ENCODE measurements around the gene ZNF518B.

The ZNF518B gene

DNA sequence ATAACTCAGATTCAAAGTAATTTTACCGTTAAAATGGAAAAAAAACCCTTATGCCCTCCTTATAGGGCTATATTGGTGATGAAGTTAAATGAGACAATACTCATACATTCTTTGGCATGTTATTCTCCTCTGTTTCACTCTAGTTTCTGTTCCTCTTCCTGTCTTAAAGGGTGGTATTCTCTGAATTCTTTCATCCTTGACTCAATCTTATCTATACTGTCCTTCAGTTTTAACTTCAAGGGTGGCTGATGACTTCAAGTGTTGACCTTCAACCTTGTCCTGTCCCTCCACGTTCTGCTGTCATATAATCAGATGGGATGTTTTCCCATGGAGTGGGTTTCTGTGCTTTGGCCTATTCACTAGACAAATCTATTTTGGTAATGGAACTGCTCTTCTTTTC lies 44.0 kb downstream of the ZNF518B start:
- TF ChIP-seq SIN3A (IDR thresholded peaks at IDR 0.05; ENCODE audit: borderline replicate concordance, insufficient read depth, low read length) (no peak), TAF1 (IDR thresholded peaks at IDR 0.05; ENCODE audit: borderline replicate concordance, insufficient read depth, low read length) (no peak), FOXP2 (optimal IDR thresholded peaks at IDR 0.05; ENCODE audit: borderline replicate concordance, extremely low read depth, extremely low read length, insufficient read depth) (no peak), POLR2AphosphoS5 (IDR thresholded peaks at IDR 0.05; ENCODE audit: low read depth, low read length) (no peak)
- TF ChIP-seq, protein P1, sequence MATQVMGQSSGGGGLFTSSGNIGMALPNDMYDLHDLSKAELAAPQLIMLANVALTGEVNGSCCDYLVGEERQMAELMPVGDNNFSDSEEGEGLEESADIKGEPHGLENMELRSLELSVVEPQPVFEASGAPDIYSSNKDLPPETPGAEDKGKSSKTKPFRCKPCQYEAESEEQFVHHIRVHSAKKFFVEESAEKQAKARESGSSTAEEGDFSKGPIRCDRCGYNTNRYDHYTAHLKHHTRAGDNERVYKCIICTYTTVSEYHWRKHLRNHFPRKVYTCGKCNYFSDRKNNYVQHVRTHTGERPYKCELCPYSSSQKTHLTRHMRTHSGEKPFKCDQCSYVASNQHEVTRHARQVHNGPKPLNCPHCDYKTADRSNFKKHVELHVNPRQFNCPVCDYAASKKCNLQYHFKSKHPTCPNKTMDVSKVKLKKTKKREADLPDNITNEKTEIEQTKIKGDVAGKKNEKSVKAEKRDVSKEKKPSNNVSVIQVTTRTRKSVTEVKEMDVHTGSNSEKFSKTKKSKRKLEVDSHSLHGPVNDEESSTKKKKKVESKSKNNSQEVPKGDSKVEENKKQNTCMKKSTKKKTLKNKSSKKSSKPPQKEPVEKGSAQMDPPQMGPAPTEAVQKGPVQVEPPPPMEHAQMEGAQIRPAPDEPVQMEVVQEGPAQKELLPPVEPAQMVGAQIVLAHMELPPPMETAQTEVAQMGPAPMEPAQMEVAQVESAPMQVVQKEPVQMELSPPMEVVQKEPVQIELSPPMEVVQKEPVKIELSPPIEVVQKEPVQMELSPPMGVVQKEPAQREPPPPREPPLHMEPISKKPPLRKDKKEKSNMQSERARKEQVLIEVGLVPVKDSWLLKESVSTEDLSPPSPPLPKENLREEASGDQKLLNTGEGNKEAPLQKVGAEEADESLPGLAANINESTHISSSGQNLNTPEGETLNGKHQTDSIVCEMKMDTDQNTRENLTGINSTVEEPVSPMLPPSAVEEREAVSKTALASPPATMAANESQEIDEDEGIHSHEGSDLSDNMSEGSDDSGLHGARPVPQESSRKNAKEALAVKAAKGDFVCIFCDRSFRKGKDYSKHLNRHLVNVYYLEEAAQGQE (IDR thresholded peaks at IDR 0.05; ENCODE audit: insufficient read depth in 1 of 2, low read depth in 2 of 2, low read length in 2 of 2), result no peak

DNA sequence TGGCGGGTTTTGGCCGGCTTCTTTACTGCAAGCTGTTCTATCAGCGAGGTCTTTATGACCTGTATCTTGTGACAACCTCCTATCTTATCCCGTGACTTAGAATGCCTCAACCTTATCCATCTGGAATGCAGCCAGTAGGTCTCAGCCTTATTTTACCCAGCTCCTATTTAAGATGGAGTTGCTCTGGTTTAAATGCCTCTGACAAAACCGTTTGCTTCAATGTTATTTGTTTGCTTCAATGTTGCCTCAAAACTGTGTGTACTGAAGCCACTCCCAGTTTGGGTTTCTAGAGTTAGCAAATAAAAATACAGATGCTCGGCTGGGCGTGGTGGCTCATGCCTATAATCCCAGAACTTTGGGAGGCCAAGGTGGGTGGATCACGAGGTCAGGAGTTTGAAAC lies 51.6 kb downstream of the ZNF518B start:
- TF ChIP-seq SIN3A (IDR thresholded peaks at IDR 0.05; ENCODE audit: borderline replicate concordance, insufficient read depth, low read length) (no peak), TAF1 (IDR thresholded peaks at IDR 0.05; ENCODE audit: borderline replicate concordance, insufficient read depth, low read length) (no peak), POLR2AphosphoS5 (IDR thresholded peaks at IDR 0.05; ENCODE audit: low read depth, low read length) (no peak), FOXP2 (optimal IDR thresholded peaks at IDR 0.05; ENCODE audit: borderline replicate concordance, extremely low read depth, extremely low read length, insufficient read depth) (no peak)
- TF ChIP-seq, protein P1 (IDR thresholded peaks at IDR 0.05; ENCODE audit: insufficient read depth in 1 of 2, low read depth in 2 of 2, low read length in 2 of 2), result no peak

DNA sequence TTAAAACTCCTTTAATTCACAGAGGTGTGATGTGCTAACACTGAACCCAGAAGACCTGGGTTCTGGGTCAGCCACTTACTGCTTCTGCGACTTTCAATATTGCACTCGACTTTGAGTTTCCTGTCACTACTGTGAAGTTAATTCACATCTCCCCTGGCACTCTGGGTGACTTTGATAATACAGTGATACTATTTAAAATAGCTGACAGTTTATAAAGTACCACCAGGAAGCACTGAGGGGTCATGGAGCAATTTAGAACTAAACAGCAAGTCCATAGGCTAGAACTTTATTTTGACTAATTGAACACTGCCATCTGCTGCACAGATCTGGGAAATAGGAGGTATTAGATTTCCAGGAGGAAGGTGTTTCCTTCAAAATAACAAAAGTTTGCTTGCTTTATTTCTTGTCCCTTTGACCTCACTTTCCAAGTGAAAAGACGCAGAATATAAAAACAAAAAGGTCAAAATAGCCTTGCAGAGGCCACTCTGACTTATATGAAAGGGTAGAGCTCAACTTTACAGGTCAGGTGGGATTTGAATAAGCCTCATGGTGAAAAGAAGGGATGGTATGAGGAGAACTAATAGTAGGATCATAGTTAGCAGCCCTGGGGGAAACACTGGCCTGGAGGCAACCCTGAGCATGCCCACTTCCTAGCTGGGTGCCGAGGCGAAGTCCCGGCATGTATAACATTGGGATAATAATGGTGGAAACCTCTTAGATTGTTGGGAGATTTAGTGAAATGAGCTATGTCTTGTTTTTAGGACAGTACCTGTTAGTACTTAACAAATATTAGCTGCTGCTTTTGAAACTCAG lies 53.4 kb downstream of the ZNF518B start:
- TF ChIP-seq SIN3A (IDR thresholded peaks at IDR 0.05; ENCODE audit: borderline replicate concordance, insufficient read depth, low read length) (no peak), POLR2AphosphoS5 (IDR thresholded peaks at IDR 0.05; ENCODE audit: low read depth, low read length) (no peak), FOXP2 (optimal IDR thresholded peaks at IDR 0.05; ENCODE audit: borderline replicate concordance, extremely low read depth, extremely low read length, insufficient read depth) (no peak)
- TF ChIP-seq, protein P1 (IDR thresholded peaks at IDR 0.05; ENCODE audit: insufficient read depth in 1 of 2, low read depth in 2 of 2, low read length in 2 of 2), result no peak

DNA sequence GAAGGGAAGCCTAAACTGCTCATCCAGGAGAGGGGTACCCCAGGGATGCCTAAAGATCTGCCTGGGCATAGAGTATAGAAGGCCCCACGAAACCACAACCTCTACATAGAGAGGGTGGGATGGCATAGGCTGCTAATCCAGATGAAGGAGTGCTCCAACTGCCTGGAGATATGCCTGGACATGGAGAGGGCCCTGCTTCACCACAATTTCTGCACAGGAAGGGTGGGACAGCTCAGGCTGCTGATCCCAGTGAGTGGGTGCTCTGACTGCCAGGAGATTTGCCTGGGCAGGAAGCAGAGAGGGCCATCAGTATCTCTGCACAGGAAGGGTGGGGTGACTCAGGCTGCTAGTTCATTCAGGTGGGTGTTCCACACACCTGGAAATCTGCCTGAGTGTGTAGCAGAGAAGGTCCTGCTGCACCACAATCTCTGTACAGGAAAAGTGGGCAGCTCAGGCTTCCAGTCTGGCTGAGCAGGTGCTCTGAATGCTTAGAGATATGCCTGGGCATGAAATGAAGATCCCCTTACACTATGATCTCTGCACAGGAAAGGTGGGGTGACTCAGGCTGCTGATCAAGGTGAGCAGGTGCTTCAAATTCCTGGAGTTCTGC lies 61.1 kb downstream of the ZNF518B start:
- TF ChIP-seq FOXP2 (optimal IDR thresholded peaks at IDR 0.05; ENCODE audit: borderline replicate concordance, extremely low read depth, extremely low read length, insufficient read depth), result no peak
- TF ChIP-seq, protein P1 (IDR thresholded peaks at IDR 0.05; ENCODE audit: insufficient read depth in 1 of 2, low read depth in 2 of 2, low read length in 2 of 2), result no peak
- TF ChIP-seq TAF1 (IDR thresholded peaks at IDR 0.05; ENCODE audit: borderline replicate concordance, insufficient read depth, low read length), result no peak
- no peak for TF ChIP-seq POLR2AphosphoS5 (IDR thresholded peaks at IDR 0.05; ENCODE audit: low read depth, low read length)
